Astrocyte (in vitro differentiated cells and primary cell): ENCODE measurements around the gene MADCAM1. TPM values are rescaled to one million over a fixed set of nuclear protein-coding genes. Genes with fewer than 3 reads are reported as not detected.

Source experiments
- DNase-seq: peaks from one replicate; pipeline ENCODE4 v3.0.0-alpha.2; 2010; ENCODE audit warnings: low read depth
- FAIRE-seq: peaks from 2 replicates; lab custom pipeline; 2011; peaks lifted over from hg19 to GRCh38; lab: Jason Lieb, UNC
- H2AFZ ChIP-seq: 2 replicates; pipeline ENCODE4 v1.6.0; 2012; ENCODE audit warnings: low read depth, low read length, inconsistent platforms
- H3K27ac ChIP-seq: 2 replicates; pipeline ENCODE4 v1.5.1; 2011; ENCODE audit warnings: low read depth, low read length, inconsistent platforms
- H3K27me3 ChIP-seq: 2 replicates; pipeline ENCODE4 v1.6.0; 2011; ENCODE audit warnings: low read length, inconsistent platforms; ENCODE audit not compliant: insufficient read depth
- H3K36me3 ChIP-seq: 2 replicates; pipeline ENCODE4 v1.5.1; 2011; ENCODE audit warnings: low read length, inconsistent platforms; ENCODE audit not compliant: insufficient read depth
- H3K4me1 ChIP-seq: 2 replicates; pipeline ENCODE4 v1.5.1; 2011; ENCODE audit warnings: low read length, inconsistent platforms; ENCODE audit not compliant: insufficient read depth
- H3K4me2 ChIP-seq: 2 replicates; pipeline ENCODE4 v1.6.0; 2012; ENCODE audit warnings: low read length, inconsistent platforms
- H3K4me3 ChIP-seq: 2 replicates; pipeline ENCODE4 v1.5.1; 2011; ENCODE audit warnings: low read depth, mild to moderate bottlenecking, low read length, inconsistent platforms; ENCODE audit not compliant: insufficient read depth
- H3K79me2 ChIP-seq: 2 replicates; pipeline ENCODE4 v1.6.0; 2012; ENCODE audit warnings: mild to moderate bottlenecking, low read length, inconsistent platforms; ENCODE audit not compliant: insufficient read depth
- H3K9ac ChIP-seq: 2 replicates; pipeline ENCODE4 v1.6.0; 2012; ENCODE audit warnings: mild to moderate bottlenecking, low read length, inconsistent platforms
- H3K9me3 ChIP-seq: 2 replicates; pipeline ENCODE4 v1.5.1; 2012; ENCODE audit warnings: low read depth, mild to moderate bottlenecking, low read length, inconsistent platforms; ENCODE audit not compliant: insufficient read depth
- H4K20me1 ChIP-seq: 2 replicates; pipeline ENCODE4 v1.6.0; 2012; ENCODE audit warnings: low read length, inconsistent platforms; ENCODE audit not compliant: insufficient read depth
- H3K27ac Mint-ChIP-seq: one replicate; pipeline ENCODE4 v1.8.0; 2021; ENCODE audit warnings: mild to moderate bottlenecking, mixed read lengths; ENCODE audit not compliant: unreplicated experiment
- H3K27me3 Mint-ChIP-seq: one replicate; pipeline ENCODE4 v1.8.0; 2021; ENCODE audit warnings: low read depth, mixed read lengths; ENCODE audit not compliant: unreplicated experiment
- H3K36me3 Mint-ChIP-seq: one replicate; pipeline ENCODE4 v1.8.0; 2021; ENCODE audit warnings: low read depth, mixed read lengths; ENCODE audit not compliant: unreplicated experiment
- H3K4me1 Mint-ChIP-seq: one replicate; pipeline ENCODE4 v1.8.0; 2021; ENCODE audit warnings: low read depth, mixed read lengths; ENCODE audit not compliant: unreplicated experiment
- H3K4me3 Mint-ChIP-seq: one replicate; pipeline ENCODE4 v1.8.0; 2021; ENCODE audit warnings: mild to moderate bottlenecking, moderate library complexity, mixed read lengths; ENCODE audit not compliant: unreplicated experiment
- H3K9me3 Mint-ChIP-seq: one replicate; pipeline ENCODE4 v1.8.0; 2021; ENCODE audit warnings: mild to moderate bottlenecking, mixed read lengths; ENCODE audit not compliant: unreplicated experiment
- EZH2 ChIP-seq: IDR thresholded peaks from 2 replicates; pipeline ENCODE4 v1.6.1; 2012; ENCODE audit warnings: mild to moderate bottlenecking, low read length, inconsistent platforms; ENCODE audit not compliant: insufficient read depth
- total RNA-seq: library from RNA; stranded (reverse); gene quantifications from 2 replicates; pipeline ENCODE4 v1.2.1, GENCODE V29; 2021
- TF ChIP-seq, protein P1 (sequence below): IDR thresholded peaks from 2 replicates; pipeline ENCODE4 v1.5.1; 2011; ENCODE audit warnings: low read depth, mild to moderate bottlenecking, inconsistent platforms, low read length, moderate library complexity; ENCODE audit not compliant: insufficient read depth

MADCAM1 gene
- total RNA-seq, 1 donor from 2014 or later = 0.57 TPM

- Histone ChIP-seq H3K27me3 (no peaks in the 10 kb centered on the region), H3K9ac (no peak overlapping the region), H3K4me2 (peak overlapping the region; percentile 33), H3K4me1 (no peaks in the 10 kb centered on the region), H3K9me3 (no peaks in the 10 kb centered on the region), H3K27ac (no peak overlapping the region), H3K79me2 (no peaks in the 10 kb centered on the region), H3K36me3 (no peaks in the 10 kb centered on the region), H2AFZ (no peak overlapping the region), H4K20me1 (no peaks in the 10 kb centered on the region), H3K4me3 (no peak overlapping the region)
- FAIRE-seq (no peak), DNase-seq (no peak)
- Mint-ChIP-seq H3K27me3 (peaks cover 3% of the 10 kb centered on the region), H3K4me3 (no peak overlapping the region), H3K27ac (no peak overlapping the region), H3K36me3 (peaks cover 6% of the 10 kb centered on the region), H3K4me1 (no peaks in the 10 kb centered on the region), H3K9me3 (no peaks in the 10 kb centered on the region)
- TF ChIP-seq, protein P1, sequence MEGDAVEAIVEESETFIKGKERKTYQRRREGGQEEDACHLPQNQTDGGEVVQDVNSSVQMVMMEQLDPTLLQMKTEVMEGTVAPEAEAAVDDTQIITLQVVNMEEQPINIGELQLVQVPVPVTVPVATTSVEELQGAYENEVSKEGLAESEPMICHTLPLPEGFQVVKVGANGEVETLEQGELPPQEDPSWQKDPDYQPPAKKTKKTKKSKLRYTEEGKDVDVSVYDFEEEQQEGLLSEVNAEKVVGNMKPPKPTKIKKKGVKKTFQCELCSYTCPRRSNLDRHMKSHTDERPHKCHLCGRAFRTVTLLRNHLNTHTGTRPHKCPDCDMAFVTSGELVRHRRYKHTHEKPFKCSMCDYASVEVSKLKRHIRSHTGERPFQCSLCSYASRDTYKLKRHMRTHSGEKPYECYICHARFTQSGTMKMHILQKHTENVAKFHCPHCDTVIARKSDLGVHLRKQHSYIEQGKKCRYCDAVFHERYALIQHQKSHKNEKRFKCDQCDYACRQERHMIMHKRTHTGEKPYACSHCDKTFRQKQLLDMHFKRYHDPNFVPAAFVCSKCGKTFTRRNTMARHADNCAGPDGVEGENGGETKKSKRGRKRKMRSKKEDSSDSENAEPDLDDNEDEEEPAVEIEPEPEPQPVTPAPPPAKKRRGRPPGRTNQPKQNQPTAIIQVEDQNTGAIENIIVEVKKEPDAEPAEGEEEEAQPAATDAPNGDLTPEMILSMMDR = no peak
- no peak for TF ChIP-seq EZH2
Observed at GRCh38 chr19:524062-524674, 27.9 kb downstream of the MADCAM1 start.

DNA sequence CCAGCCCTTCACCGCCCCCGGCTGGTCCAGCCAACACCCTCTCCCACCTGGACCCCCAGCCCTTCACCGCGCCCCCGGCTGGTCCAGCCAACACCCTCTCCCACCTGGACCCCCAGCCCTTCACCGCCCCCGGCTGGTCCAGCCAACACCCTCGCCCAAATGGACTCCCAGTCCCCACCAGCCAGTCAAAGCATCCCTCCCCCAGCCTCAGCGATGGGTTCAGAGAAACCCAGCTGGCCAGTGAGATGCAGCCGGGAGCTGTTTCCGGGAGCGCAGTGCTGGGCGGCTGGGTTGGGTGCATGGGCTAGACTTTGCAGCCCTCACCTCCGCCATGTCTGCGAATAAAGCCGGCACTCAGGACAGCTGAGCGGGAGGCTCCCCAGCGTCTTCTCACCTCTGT is 28.7 kb downstream of the MADCAM1 start:
- Histone ChIP-seq H3K9ac (no peak overlapping the region), H2AFZ (no peak overlapping the region), H3K79me2 (no peaks in the 10 kb centered on the region), H3K4me3 (no peak overlapping the region), H3K27me3 (no peaks in the 10 kb centered on the region), H3K9me3 (no peaks in the 10 kb centered on the region), H3K4me1 (no peaks in the 10 kb centered on the region), H3K4me2 (no peak overlapping the region), H4K20me1 (no peaks in the 10 kb centered on the region), H3K27ac (no peak overlapping the region), H3K36me3 (no peaks in the 10 kb centered on the region)
- DNase-seq (no peak), FAIRE-seq (no peak)
- no peaks in the 10 kb centered on the region for H3K4me1 Mint-ChIP-seq
- no peak overlapping the region for H3K4me3 Mint-ChIP-seq
- no peak for TF ChIP-seq EZH2
- TF ChIP-seq, protein P1 = no peak
- no peak overlapping the region for H3K27ac Mint-ChIP-seq
- no peaks in the 10 kb centered on the region for H3K9me3 Mint-ChIP-seq
- peaks cover 3% of the 10 kb centered on the region for H3K27me3 Mint-ChIP-seq
- peaks cover 6% of the 10 kb centered on the region for H3K36me3 Mint-ChIP-seq

GRCh38 chr19:525857-526419 is 29.7 kb downstream of the MADCAM1 start:
- Mint-ChIP-seq H3K27ac (no peak overlapping the region), H3K9me3 (no peaks in the 10 kb centered on the region), H3K27me3 (peaks cover 3% of the 10 kb centered on the region), H3K4me3 (no peak overlapping the region), H3K36me3 (peaks cover 6% of the 10 kb centered on the region), H3K4me1 (no peaks in the 10 kb centered on the region)
- Histone ChIP-seq H3K4me2 (no peak overlapping the region), H3K36me3 (no peaks in the 10 kb centered on the region), H3K4me1 (peaks cover 3% of the 10 kb centered on the region), H4K20me1 (no peaks in the 10 kb centered on the region), H3K9ac (no peak overlapping the region), H3K27ac (no peak overlapping the region), H3K27me3 (no peaks in the 10 kb centered on the region), H2AFZ (no peak overlapping the region), H3K9me3 (no peaks in the 10 kb centered on the region), H3K79me2 (no peaks in the 10 kb centered on the region), H3K4me3 (no peak overlapping the region)
- TF ChIP-seq EZH2 = no peak
- DNase-seq = no peak
- no peak for FAIRE-seq
